IPS DF 6.9 (cell line): ENCODE results near the gene AHNAK.

Experiments used
- DNase-seq: peaks from one replicate; pipeline ENCODE4 v3.0.0-alpha.2; 2013; ENCODE audit warnings: low read depth, low spot score
- H3K27ac ChIP-seq: one replicate; pipeline ENCODE4 v1.5.1; 2013; ENCODE audit warnings: low read length, control low read depth
- H3K27me3 ChIP-seq: 2 replicates; pipeline ENCODE4 v1.6.1; 2013; ENCODE audit warnings: mild to moderate bottlenecking, low read length; ENCODE audit not compliant: control insufficient read depth, insufficient read depth
- H3K36me3 ChIP-seq: 2 replicates; pipeline ENCODE4 v1.6.1; 2013; ENCODE audit warnings: low read length; ENCODE audit not compliant: control insufficient read depth, insufficient read depth
- H3K4me1 ChIP-seq: 2 replicates; pipeline ENCODE4 v1.6.1; 2013; ENCODE audit warnings: low read length; ENCODE audit not compliant: control insufficient read depth, insufficient read depth
- H3K4me3 ChIP-seq: 2 replicates; pipeline ENCODE4 v1.5.1; 2013; ENCODE audit warnings: mild to moderate bottlenecking, low read length
- H3K9me3 ChIP-seq: 2 replicates; pipeline ENCODE4 v1.6.1; 2013; ENCODE audit warnings: low read length, inconsistent platforms; ENCODE audit not compliant: control insufficient read depth, insufficient read depth
- WGBS: extraction: QIAGEN DNeasy Blood & Tissue Kit; methylation state at CpG from one replicate; pipeline ENCODE4 v1.1.7; 2013; ENCODE audit warnings: mixed read lengths, missing lambda C conversion rate; ENCODE audit not compliant: insufficient read length, insufficient coverage; 5-methylcytosine and 5-hydroxymethylcytosine counted together

Gene AHNAK

GRCh38 chr11:62542111-62542745 is 4.4 kb downstream of the AHNAK start:
- H3K27me3 ChIP-seq, result peaks cover 28% of the 10 kb centered on the region
- no CpG with 5 or more reads among the region's 6 CpGs for WGBS
- DNase-seq, result no peak
- no peaks in the 10 kb centered on the region for H3K36me3 ChIP-seq
- H3K27ac ChIP-seq, result no peak overlapping the region
- no peak overlapping the region for H3K4me3 ChIP-seq
- H3K4me1 ChIP-seq, result 0 out of 2 replicates have a peak, but pooled peaks cover 3% of the 10 kb centered on the region
- H3K9me3 ChIP-seq, result no peaks in the 10 kb centered on the region

- Histone ChIP-seq H3K9me3 (no peaks in the 10 kb centered on the region), H3K27ac (no peak overlapping the region), H3K36me3 (no peaks in the 10 kb centered on the region), H3K4me3 (no peak overlapping the region), H3K4me1 (peaks cover 3% of the 10 kb centered on the region; the same call in 1 of the 2 replicates), H3K27me3 (peaks cover 25% of the 10 kb centered on the region)
- DNase-seq, result no peak
- no CpG with 5 or more reads among the region's 16 CpGs for WGBS
Observed at GRCh38 chr11:62540804-62541701, 5.6 kb downstream of the AHNAK start.

- no peak overlapping the region for H3K27ac ChIP-seq
- peaks cover 5% of the 10 kb centered on the region; the same call in 1 of the 2 replicates for H3K4me1 ChIP-seq
- peaks cover 15% of the 10 kb centered on the region for H3K27me3 ChIP-seq
- no peak overlapping the region for H3K4me3 ChIP-seq
- H3K9me3 ChIP-seq, result no peaks in the 10 kb centered on the region
- WGBS, result no CpG with 5 or more reads among the region's 13 CpGs
- DNase-seq, result no peak
- H3K36me3 ChIP-seq, result no peaks in the 10 kb centered on the region
Observed at GRCh38 chr11:62539238-62539925, 7.2 kb downstream of the AHNAK start.

- no peaks in the 10 kb centered on the region for H3K9me3 ChIP-seq
- H3K36me3 ChIP-seq, result no peaks in the 10 kb centered on the region
- no peak overlapping the region for H3K27ac ChIP-seq
- peaks cover 8% of the 10 kb centered on the region for H3K27me3 ChIP-seq
- no peak overlapping the region for H3K4me3 ChIP-seq
- no peak for DNase-seq
- no CpG with 5 or more reads among the region's 19 CpGs for WGBS
- H3K4me1 ChIP-seq, result peaks cover 5% of the 10 kb centered on the region; the same call in 1 of the 2 replicates
Observed at GRCh38 chr11:62538470-62539237, 8.0 kb downstream of the AHNAK start.

GRCh38 chr11:62536301-62536957 is 10.2 kb downstream of the AHNAK start:
- Histone ChIP-seq H3K9me3 (no peaks in the 10 kb centered on the region), H3K27ac (no peak overlapping the region), H3K4me1 (peaks cover 4% of the 10 kb centered on the region; the same call in 1 of the 2 replicates), H3K27me3 (no peaks in the 10 kb centered on the region), H3K36me3 (no peaks in the 10 kb centered on the region), H3K4me3 (no peak overlapping the region)
- no peak for DNase-seq
- WGBS, result no CpG with 5 or more reads among the region's 21 CpGs

GRCh38 chr11:62535802-62536201 is 10.8 kb downstream of the AHNAK start:
- Histone ChIP-seq H3K9me3 (no peaks in the 10 kb centered on the region), H3K36me3 (no peaks in the 10 kb centered on the region), H3K4me3 (no peak overlapping the region), H3K27me3 (no peaks in the 10 kb centered on the region), H3K4me1 (peaks cover 4% of the 10 kb centered on the region; the same call in 1 of the 2 replicates), H3K27ac (no peak overlapping the region)
- no CpG with 5 or more reads among the region's 12 CpGs for WGBS
- no peak for DNase-seq

- Histone ChIP-seq H3K9me3 (no peaks in the 10 kb centered on the region), H3K27me3 (no peaks in the 10 kb centered on the region), H3K4me1 (peaks cover 4% of the 10 kb centered on the region; the same call in 1 of the 2 replicates), H3K4me3 (no peak overlapping the region), H3K27ac (no peak overlapping the region), H3K36me3 (no peaks in the 10 kb centered on the region)
- DNase-seq, result no peak
- no CpG with 5 or more reads among the region's 19 CpGs for WGBS
Observed at GRCh38 chr11:62534779-62535545, 11.6 kb downstream of the AHNAK start.

- whole genome bisulfite sequencing, result no CpG with 5 or more reads among the region's 2 CpGs
- H3K4me3 ChIP-seq, result no peak overlapping the region
- H3K27ac ChIP-seq, result no peak overlapping the region
- H3K4me1 ChIP-seq, result peaks cover 2% of the 10 kb centered on the region; the same call in 1 of the 2 replicates
- H3K27me3 ChIP-seq, result no peaks in the 10 kb centered on the region
- H3K36me3 ChIP-seq, result no peaks in the 10 kb centered on the region
- DNase-seq, result no peak
- no peaks in the 10 kb centered on the region for H3K9me3 ChIP-seq
Observed at GRCh38 chr11:62532096-62532495, 14.5 kb downstream of the AHNAK start.

GRCh38 chr11:62516736-62517371 is 29.8 kb downstream of the AHNAK start:
- H3K4me3 ChIP-seq, result no peak overlapping the region
- H3K4me1 ChIP-seq, result no peaks in the 10 kb centered on the region
- no CpG with 5 or more reads among the region's 14 CpGs for WGBS
- H3K27ac ChIP-seq, result no peak overlapping the region
- H3K36me3 ChIP-seq, result no peaks in the 10 kb centered on the region
- H3K27me3 ChIP-seq, result no peaks in the 10 kb centered on the region
- no peak for DNase-seq
- H3K9me3 ChIP-seq, result no peaks in the 10 kb centered on the region
